HFF-Myc (cell line): Measurements from ENCODE around the gene USP9X.

ENCODE experiments used
- DNase-seq: peaks from one replicate; pipeline ENCODE4 v3.0.0-alpha.2; 2011; ENCODE audit warnings: low read depth; ENCODE audit errors: extremely low read depth
- H3K4me3 ChIP-seq: replicated peaks from 2 replicates; pipeline ENCODE4 v1.5.1; 2011; ENCODE audit warnings: low read depth, mild to moderate bottlenecking, control low read depth, low read length
- TF ChIP-seq, protein P1 (sequence below): IDR thresholded peaks from 2 replicates; pipeline ENCODE4 v1.5.1; 2012; ENCODE audit warnings: mild to moderate bottlenecking, low read depth, low read length, control low read depth; ENCODE audit errors: missing control alignments

USP9X gene

GRCh38 chrX:41118156-41118555, 32.9 kb downstream of the USP9X start:
- DNase-seq = no peak

DNA sequence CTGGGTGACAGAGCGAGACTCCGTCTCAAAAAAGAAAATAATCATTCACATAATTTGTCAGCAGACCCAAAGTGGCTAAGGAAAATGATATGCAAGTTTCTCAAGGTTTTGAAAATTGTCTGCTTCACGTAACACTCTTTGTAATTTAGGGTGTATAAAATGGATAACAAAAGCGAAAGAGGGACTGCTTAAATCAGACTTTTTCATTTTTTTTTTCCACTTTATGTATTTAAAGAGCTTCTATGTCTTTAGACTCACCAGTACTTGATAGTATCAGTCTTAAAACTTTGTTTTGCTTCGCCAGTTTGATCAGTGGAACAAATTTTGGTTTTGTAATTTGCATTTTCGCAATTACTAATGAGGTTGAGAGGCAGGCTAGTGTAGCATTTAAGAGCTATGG, 34.6 kb downstream of the USP9X start:
- TF ChIP-seq, protein P1, sequence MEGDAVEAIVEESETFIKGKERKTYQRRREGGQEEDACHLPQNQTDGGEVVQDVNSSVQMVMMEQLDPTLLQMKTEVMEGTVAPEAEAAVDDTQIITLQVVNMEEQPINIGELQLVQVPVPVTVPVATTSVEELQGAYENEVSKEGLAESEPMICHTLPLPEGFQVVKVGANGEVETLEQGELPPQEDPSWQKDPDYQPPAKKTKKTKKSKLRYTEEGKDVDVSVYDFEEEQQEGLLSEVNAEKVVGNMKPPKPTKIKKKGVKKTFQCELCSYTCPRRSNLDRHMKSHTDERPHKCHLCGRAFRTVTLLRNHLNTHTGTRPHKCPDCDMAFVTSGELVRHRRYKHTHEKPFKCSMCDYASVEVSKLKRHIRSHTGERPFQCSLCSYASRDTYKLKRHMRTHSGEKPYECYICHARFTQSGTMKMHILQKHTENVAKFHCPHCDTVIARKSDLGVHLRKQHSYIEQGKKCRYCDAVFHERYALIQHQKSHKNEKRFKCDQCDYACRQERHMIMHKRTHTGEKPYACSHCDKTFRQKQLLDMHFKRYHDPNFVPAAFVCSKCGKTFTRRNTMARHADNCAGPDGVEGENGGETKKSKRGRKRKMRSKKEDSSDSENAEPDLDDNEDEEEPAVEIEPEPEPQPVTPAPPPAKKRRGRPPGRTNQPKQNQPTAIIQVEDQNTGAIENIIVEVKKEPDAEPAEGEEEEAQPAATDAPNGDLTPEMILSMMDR = no peak
- H3K4me3 ChIP-seq = no peak overlapping the region
- DNase-seq = no peak

More at GRCh38 chrX:41118156-41118555, 32.9 kb downstream of the USP9X start:
- H3K4me3 ChIP-seq = no peak overlapping the region
- TF ChIP-seq, protein P1 = no peak

DNA sequence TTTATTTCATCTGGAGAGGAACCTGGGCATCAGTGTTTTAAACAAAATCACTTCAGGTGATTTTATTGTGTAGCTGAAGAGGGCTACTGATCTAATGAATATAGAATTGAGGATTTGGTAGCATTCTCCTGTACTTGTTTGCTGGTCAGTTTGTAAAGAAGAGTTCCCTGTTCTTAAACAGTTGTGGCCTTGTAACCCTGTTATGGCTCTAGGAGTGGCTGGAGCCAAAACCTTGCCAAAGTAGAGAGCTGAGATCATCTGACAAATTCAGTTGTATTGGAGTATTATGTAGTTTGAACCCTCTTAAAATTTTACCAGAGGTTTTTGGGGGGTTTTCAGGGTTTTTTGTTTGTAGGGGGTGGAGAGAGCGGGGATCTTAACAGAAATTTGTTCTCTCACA, 36.5 kb downstream of the USP9X start:
- TF ChIP-seq, protein P1 = no peak
- no peak overlapping the region for H3K4me3 ChIP-seq

GRCh38 chrX:41122664-41123257, 37.5 kb downstream of the USP9X start:
- no peak overlapping the region for H3K4me3 ChIP-seq
- DNase-seq = no peak
- TF ChIP-seq, protein P1 = no peak

More for the DNA sequence above, 36.5 kb downstream of the USP9X start:
- DNase-seq = no peak

GRCh38 chrX:41127477-41128192, 42.4 kb downstream of the USP9X start:
- no peak overlapping the region for H3K4me3 ChIP-seq
- TF ChIP-seq, protein P1 = no peak
- DNase-seq = no peak

GRCh38 chrX:41128955-41129354, 43.7 kb downstream of the USP9X start:
- DNase-seq = no peak
- TF ChIP-seq, protein P1 = no peak
- H3K4me3 ChIP-seq = no peak overlapping the region
